ENCODE measurements around the gene TMED7. TPM values are rescaled to one million over a fixed set of nuclear protein-coding genes. Genes with fewer than 3 reads are reported as not detected.

Gene TMED7
- total RNA-seq, 1 donor from 2014 or later = 163 TPM

DNA sequence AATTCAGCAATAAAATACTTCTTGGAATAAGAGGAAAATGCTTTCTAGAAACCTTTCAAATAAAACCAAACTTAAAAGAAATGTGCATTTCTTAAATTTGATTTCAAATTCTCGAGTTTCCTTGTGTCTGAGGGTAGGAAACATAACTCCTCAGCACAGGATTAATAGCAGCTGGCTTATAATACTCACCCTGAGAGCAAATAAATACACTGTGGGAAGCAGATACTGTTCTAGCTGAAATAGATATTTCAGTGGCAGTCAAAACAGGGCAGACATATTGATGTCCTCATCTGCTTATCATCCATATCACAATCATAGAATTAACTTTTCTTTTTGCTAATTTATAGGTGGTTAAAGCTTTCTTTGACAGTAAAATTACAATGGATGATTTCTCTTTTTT is 57.2 kb downstream of the TMED7 start:
- H3K36me3 Mint-ChIP-seq (ENCODE audit: low read depth, unreplicated experiment) = no peaks in the 10 kb centered on the region
- no peaks in the 10 kb centered on the region for H3K9me3 ChIP-seq (ENCODE audit: insufficient read depth, low read depth, low read length)

DNA sequence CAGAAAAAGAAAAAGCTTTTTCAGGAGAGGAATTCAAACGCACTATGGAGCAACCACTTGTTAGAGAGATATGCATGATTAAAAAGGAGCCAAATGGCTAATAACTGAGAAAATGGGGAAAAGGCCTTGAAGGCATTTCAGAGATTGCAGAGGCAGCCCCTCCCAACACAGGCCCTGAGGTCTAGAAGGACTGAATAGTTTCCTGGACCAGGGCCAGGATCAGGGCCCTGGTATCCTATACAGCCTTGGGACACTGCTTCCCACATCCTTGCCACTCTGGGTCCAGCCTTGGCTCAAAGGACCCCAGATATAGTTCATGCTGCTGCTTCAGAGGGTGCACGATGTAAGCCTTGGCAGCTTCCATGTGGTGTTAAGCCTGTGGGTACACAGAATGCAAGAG is 60.6 kb downstream of the TMED7 start:
- no peaks in the 10 kb centered on the region for H3K36me3 ChIP-seq (ENCODE audit: insufficient read depth, low read length)

More for the DNA sequence above, 57.2 kb downstream of the TMED7 start:
- peaks cover 11% of the 10 kb centered on the region for H3K4me1 Mint-ChIP-seq (ENCODE audit: low read depth, unreplicated experiment)
- Histone ChIP-seq H3K36me3 (ENCODE audit: insufficient read depth, low read length) (no peaks in the 10 kb centered on the region), H3K27me3 (ENCODE audit: insufficient read depth, low read length) (no peaks in the 10 kb centered on the region), H2AFZ (ENCODE audit: low read depth, low read length) (no peak overlapping the region), H3K79me2 (ENCODE audit: insufficient read depth, low read length) (no peaks in the 10 kb centered on the region), H3K27ac (ENCODE audit: low read depth, low read length) (no peak overlapping the region), H3K4me1 (ENCODE audit: insufficient read depth, low read length) (peaks cover 8% of the 10 kb centered on the region), H3K9ac (ENCODE audit: low read length) (no peak overlapping the region), H4K20me1 (ENCODE audit: insufficient read depth, low read length) (no peaks in the 10 kb centered on the region), H3K4me2 (ENCODE audit: low read length) (no peak overlapping the region), H3K4me3 (ENCODE audit: insufficient read depth, low read depth, low read length) (no peak overlapping the region)
- no peaks in the 10 kb centered on the region for H3K27me3 Mint-ChIP-seq (ENCODE audit: low read depth, unreplicated experiment)
- TF ChIP-seq EZH2 (IDR thresholded peaks at IDR 0.05; ENCODE audit: insufficient read depth, low read length) = no peak
- TF ChIP-seq, protein P1, sequence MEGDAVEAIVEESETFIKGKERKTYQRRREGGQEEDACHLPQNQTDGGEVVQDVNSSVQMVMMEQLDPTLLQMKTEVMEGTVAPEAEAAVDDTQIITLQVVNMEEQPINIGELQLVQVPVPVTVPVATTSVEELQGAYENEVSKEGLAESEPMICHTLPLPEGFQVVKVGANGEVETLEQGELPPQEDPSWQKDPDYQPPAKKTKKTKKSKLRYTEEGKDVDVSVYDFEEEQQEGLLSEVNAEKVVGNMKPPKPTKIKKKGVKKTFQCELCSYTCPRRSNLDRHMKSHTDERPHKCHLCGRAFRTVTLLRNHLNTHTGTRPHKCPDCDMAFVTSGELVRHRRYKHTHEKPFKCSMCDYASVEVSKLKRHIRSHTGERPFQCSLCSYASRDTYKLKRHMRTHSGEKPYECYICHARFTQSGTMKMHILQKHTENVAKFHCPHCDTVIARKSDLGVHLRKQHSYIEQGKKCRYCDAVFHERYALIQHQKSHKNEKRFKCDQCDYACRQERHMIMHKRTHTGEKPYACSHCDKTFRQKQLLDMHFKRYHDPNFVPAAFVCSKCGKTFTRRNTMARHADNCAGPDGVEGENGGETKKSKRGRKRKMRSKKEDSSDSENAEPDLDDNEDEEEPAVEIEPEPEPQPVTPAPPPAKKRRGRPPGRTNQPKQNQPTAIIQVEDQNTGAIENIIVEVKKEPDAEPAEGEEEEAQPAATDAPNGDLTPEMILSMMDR (IDR thresholded peaks at IDR 0.05; ENCODE audit: insufficient read depth, low read depth, low read length) = no peak
- no peak overlapping the region for H3K4me3 Mint-ChIP-seq (ENCODE audit: unreplicated experiment)
- FAIRE-seq (no peak), DNase-seq (ENCODE audit: low read depth) (no peak)
- peaks cover 1% of the 10 kb centered on the region for H3K9me3 Mint-ChIP-seq (ENCODE audit: unreplicated experiment)
- no peak overlapping the region for H3K27ac Mint-ChIP-seq (ENCODE audit: unreplicated experiment)

More for the DNA sequence above, 60.6 kb downstream of the TMED7 start:
- Histone ChIP-seq H3K4me2 (ENCODE audit: low read length) (no peak overlapping the region), H4K20me1 (ENCODE audit: insufficient read depth, low read length) (no peaks in the 10 kb centered on the region), H2AFZ (ENCODE audit: low read depth, low read length) (no peak overlapping the region), H3K4me3 (ENCODE audit: insufficient read depth, low read depth, low read length) (no peak overlapping the region), H3K9me3 (ENCODE audit: insufficient read depth, low read depth, low read length) (no peaks in the 10 kb centered on the region), H3K27ac (ENCODE audit: low read depth, low read length) (no peak overlapping the region), H3K9ac (ENCODE audit: low read length) (no peak overlapping the region), H3K4me1 (ENCODE audit: insufficient read depth, low read length) (peaks cover 2% of the 10 kb centered on the region), H3K27me3 (ENCODE audit: insufficient read depth, low read length) (no peaks in the 10 kb centered on the region), H3K79me2 (ENCODE audit: insufficient read depth, low read length) (no peaks in the 10 kb centered on the region)
- H3K4me1 Mint-ChIP-seq (ENCODE audit: low read depth, unreplicated experiment) = peaks cover 1% of the 10 kb centered on the region
- TF ChIP-seq, protein P1 (IDR thresholded peaks at IDR 0.05; ENCODE audit: insufficient read depth, low read depth, low read length) = no peak
- no peak for TF ChIP-seq EZH2 (IDR thresholded peaks at IDR 0.05; ENCODE audit: insufficient read depth, low read length)
- no peak overlapping the region for H3K4me3 Mint-ChIP-seq (ENCODE audit: unreplicated experiment)
- no peaks in the 10 kb centered on the region for H3K36me3 Mint-ChIP-seq (ENCODE audit: low read depth, unreplicated experiment)
- H3K27me3 Mint-ChIP-seq (ENCODE audit: low read depth, unreplicated experiment) = no peaks in the 10 kb centered on the region
- peaks cover 5% of the 10 kb centered on the region for H3K9me3 Mint-ChIP-seq (ENCODE audit: unreplicated experiment)
- no peak for FAIRE-seq
- DNase-seq (ENCODE audit: low read depth) = no peak
- H3K27ac Mint-ChIP-seq (ENCODE audit: unreplicated experiment) = no peak overlapping the region

Other genes with a start within 250 kb of the TMED7 start
- gene FEM1C, start 81.3 kb downstream of the TMED7 start, total RNA-seq = 20.6 and 22.9 TPM in 2 replicates
- 6.7 and 6.8 TPM in 2 replicates for gene TICAM2, start 23.6 kb downstream of the TMED7 start, total RNA-seq
- gene CDO1, start 190.6 kb upstream of the TMED7 start, total RNA-seq = 3.9 and 6.1 TPM in 2 replicates
- gene ATG12, start 215.5 kb upstream of the TMED7 start, total RNA-seq = 58.3 and 66.3 TPM in 2 replicates
- 108 and 110 TPM in 2 replicates for gene AP3S1, start 215.9 kb upstream of the TMED7 start, total RNA-seq